ENCODE results near the gene ADCY3. TPM values are rescaled to one million over a fixed set of nuclear protein-coding genes. Genes with fewer than 3 reads are reported as not detected.

The ADCY3 gene
- total RNA-seq, 1 experiment from 2014 or later: 39.5 TPM

DNA sequence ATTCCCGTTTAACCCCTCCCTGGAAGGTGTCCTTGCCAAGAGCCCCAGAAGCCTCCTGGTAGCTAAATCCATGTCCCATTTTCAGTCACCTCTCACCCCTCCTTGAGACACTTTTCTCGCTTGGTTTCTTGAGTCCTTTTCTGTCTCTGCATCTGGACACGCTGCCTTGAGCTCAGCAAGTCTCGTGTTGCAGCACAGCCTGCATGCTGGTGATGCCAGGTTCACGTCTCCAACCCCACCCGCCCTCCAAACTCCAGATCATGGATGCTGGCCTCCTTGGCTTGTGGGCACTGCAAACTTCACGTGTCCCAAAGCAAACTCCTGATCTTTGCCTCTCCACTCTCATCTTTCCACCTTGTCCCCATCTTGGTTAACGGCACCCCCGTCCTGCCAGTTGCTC is 87.5 kb downstream of the ADCY3 start:
- Histone ChIP-seq H3K23me2 (ENCODE audit: insufficient read length, low read depth, low read length, poor library complexity, severe bottlenecking) (no peaks in the 10 kb centered on the region), H4K8ac (replicated peaks; ENCODE audit: insufficient read length, low read depth, low read length) (no peak overlapping the region), H2BK5ac (ENCODE audit: insufficient read length, low read length) (no peak overlapping the region), H3K18ac (ENCODE audit: insufficient read length, low read depth, low read length) (no peak overlapping the region), H2BK20ac (ENCODE audit: low read depth, low read length, poor library complexity, severe bottlenecking) (no peak overlapping the region), H4K5ac (ENCODE audit: insufficient read length, low read depth, low read length) (no peak overlapping the region), H3K79me2 (ENCODE audit: insufficient read depth, low read length) (no peaks in the 10 kb centered on the region), H2BK120ac (ENCODE audit: low read depth, low read length, poor library complexity, severe bottlenecking) (no peak overlapping the region), H3K27me3 (ENCODE audit: insufficient read depth, low read length) (no peaks in the 10 kb centered on the region), H3K23ac (ENCODE audit: insufficient read length, low read depth, low read length) (no peak overlapping the region), H3K27ac (ENCODE audit: insufficient read length, low read depth, low read length) (no peak overlapping the region), H2BK15ac (ENCODE audit: low read depth, low read length) (no peak overlapping the region), H3K4ac (ENCODE audit: low read depth, low read length) (no peak overlapping the region), H3K79me1 (ENCODE audit: insufficient read depth, low read depth, low read length, poor library complexity, severe bottlenecking) (no peaks in the 10 kb centered on the region), H3K14ac (ENCODE audit: insufficient read depth, low read length) (peak overlapping the region; percentile 69; the same call in 1 of the 2 replicates), H3K56ac (ENCODE audit: insufficient read length, low read depth, low read length) (no peak overlapping the region), H3K4me1 (ENCODE audit: insufficient read depth, low read length) (peaks cover 2% of the 10 kb centered on the region; the same call in 1 of the 2 replicates), H4K91ac (ENCODE audit: insufficient read length, low read depth, low read length) (no peak overlapping the region), H4K20me1 (ENCODE audit: control insufficient read depth, insufficient read depth, insufficient read length) (no peaks in the 10 kb centered on the region), H3T11ph (ENCODE audit: low read length) (no peak overlapping the region), H2BK12ac (ENCODE audit: insufficient read length, low read depth, low read length) (no peak overlapping the region), H3K4me2 (ENCODE audit: insufficient read depth, insufficient read length, low read length) (no peak overlapping the region), H3K9me3 (ENCODE audit: control insufficient read depth, low read depth, low read length) (no peaks in the 10 kb centered on the region), H3K9ac (ENCODE audit: extremely low read depth, insufficient read length, low read length) (no peak overlapping the region), H2AFZ (ENCODE audit: low read length) (no peak overlapping the region), H2AK5ac (ENCODE audit: insufficient read length, low read length) (no peak overlapping the region)
- no peaks in the 10 kb centered on the region; the same call in none of the 2 replicates for H3K27me3 Mint-ChIP-seq (ENCODE audit: low read depth)
- no CpG with 5 or more reads among the region's 9 CpGs for WGBS (ENCODE audit: extremely low coverage, insufficient read length, low lambda C conversion rate)
- peak overlapping the region; percentile 12 to 20 (median 19); a peak in 5 of 7 replicates for H3K27ac Mint-ChIP-seq
- H3K4me3 Mint-ChIP-seq: no peak overlapping the region; a peak in 1 of 5 replicates
- H3K4me1 Mint-ChIP-seq: peaks cover 27 to 29% of the 10 kb centered on the region in 2 experiments
- DNase-seq: no peak
- TF ChIP-seq, protein P1, sequence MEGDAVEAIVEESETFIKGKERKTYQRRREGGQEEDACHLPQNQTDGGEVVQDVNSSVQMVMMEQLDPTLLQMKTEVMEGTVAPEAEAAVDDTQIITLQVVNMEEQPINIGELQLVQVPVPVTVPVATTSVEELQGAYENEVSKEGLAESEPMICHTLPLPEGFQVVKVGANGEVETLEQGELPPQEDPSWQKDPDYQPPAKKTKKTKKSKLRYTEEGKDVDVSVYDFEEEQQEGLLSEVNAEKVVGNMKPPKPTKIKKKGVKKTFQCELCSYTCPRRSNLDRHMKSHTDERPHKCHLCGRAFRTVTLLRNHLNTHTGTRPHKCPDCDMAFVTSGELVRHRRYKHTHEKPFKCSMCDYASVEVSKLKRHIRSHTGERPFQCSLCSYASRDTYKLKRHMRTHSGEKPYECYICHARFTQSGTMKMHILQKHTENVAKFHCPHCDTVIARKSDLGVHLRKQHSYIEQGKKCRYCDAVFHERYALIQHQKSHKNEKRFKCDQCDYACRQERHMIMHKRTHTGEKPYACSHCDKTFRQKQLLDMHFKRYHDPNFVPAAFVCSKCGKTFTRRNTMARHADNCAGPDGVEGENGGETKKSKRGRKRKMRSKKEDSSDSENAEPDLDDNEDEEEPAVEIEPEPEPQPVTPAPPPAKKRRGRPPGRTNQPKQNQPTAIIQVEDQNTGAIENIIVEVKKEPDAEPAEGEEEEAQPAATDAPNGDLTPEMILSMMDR (conservative IDR thresholded peaks at IDR 0.05): no peak
- peaks cover 34 to 43% (median 38%) of the 10 kb centered on the region in 3 experiments for H3K36me3 Mint-ChIP-seq (ENCODE audit: insufficient read depth in 1 of 3, low read depth in 3 of 3)
- peaks cover 0 to 7% of the 10 kb centered on the region in 2 experiments; a peak in 3 of 5 replicates for H3K9me3 Mint-ChIP-seq

All from H9 (cell line).